Testis (tissue), 2 donors: ENCODE measurements around the gene BOC.

Source experiments
- POLR2A ChIP-seq: fragments of 450-650 bp; IDR thresholded peaks from one replicate; pipeline ENCODE4 v1.6.1; 2017; ENCODE audit warnings: antibody characterized with exemption, mild to moderate bottlenecking, moderate library complexity
- TF ChIP-seq, protein P1 (sequence below), 3 experiments: fragments of 450-650 bp in 2 of 3; fragments of 200-600 bp in 1 of 3; sonication (generic) in 1 of 3; IDR thresholded peaks; one replicate each; pipeline ENCODE4 v1.5.1; 2016 to 2019; ENCODE audit warnings: antibody characterized with exemption in 3 of 3, mild to moderate bottlenecking in 2 of 3, moderate library complexity in 1 of 3

DNA sequence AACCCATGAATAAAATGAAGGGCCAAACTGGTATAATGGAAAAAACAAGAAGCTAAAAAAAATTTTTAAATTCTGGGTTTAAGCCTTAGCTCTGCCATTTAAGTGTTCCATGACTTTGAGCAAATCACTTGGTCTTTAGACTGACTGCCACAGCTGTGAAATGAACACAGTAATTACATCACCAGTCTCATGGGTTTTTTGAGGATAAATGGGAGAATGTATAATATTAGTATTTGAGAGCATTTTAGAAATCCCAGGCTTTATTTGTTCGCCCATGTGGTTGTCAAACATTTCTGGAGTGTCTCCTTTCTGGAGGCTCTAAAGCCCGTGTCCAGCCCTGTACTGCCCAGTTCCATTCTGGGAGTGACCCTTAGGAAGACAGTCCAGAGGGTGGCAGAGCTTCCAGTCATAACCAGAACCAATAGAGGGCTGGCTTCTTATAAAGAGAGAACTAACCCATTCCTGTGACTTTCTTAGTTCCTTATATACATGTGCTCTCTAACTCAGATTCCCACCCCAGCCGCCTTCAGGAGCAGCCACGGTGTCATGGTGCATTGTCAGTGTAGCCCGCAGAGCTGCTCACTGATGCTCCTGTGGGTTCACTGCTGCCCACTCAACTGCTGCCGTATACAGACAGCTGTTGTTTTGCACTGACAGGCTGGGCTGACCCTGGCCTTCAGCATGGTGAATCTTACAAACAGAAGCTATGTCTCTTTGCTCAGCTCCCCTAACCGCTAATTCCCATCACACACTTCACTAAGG is 44.7 kb downstream of the BOC start:
- no peak for TF ChIP-seq POLR2A
- TF ChIP-seq, protein P1, sequence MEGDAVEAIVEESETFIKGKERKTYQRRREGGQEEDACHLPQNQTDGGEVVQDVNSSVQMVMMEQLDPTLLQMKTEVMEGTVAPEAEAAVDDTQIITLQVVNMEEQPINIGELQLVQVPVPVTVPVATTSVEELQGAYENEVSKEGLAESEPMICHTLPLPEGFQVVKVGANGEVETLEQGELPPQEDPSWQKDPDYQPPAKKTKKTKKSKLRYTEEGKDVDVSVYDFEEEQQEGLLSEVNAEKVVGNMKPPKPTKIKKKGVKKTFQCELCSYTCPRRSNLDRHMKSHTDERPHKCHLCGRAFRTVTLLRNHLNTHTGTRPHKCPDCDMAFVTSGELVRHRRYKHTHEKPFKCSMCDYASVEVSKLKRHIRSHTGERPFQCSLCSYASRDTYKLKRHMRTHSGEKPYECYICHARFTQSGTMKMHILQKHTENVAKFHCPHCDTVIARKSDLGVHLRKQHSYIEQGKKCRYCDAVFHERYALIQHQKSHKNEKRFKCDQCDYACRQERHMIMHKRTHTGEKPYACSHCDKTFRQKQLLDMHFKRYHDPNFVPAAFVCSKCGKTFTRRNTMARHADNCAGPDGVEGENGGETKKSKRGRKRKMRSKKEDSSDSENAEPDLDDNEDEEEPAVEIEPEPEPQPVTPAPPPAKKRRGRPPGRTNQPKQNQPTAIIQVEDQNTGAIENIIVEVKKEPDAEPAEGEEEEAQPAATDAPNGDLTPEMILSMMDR (IDR thresholded peaks at IDR 0.05), result no peak
